HEK293 (cell line): ENCODE measurements around the gene TBRG1.

Source experiments
- CTCF ChIA-PET: fragments of 350-600 bp; formaldehyde crosslinking; extraction: SDS; loops from one replicate; lab custom pipeline; 2021; ENCODE audit warnings: antibody characterized with exemption; lab: Yijun Ruan, JAX
- POLR2A ChIA-PET: fragments of 300-600 bp; formaldehyde crosslinking; extraction: SDS; loops from one replicate; lab custom pipeline; 2020; ENCODE audit warnings: antibody characterized with exemption, inconsistent platforms; lab: Yijun Ruan, JAX
- H3K27ac ChIP-seq: fragments of 200-500 bp; sonication (Bioruptor generic); 2 replicates; pipeline ENCODE4 v1.5.1; 2014; ENCODE audit warnings: low read depth, low read length, control low read depth, inconsistent platforms; ENCODE audit errors: extremely low read depth
- H3K36me3 ChIP-seq, 2 experiments: fragments of 200-500 bp in 1 of 2; sonication (Bioruptor generic) in 1 of 2; 1 replicate in 1 of 2; 2 replicates in 1 of 2; pipeline ENCODE4 v1.5.1; 2014 to 2017; ENCODE audit warnings: inconsistent platforms in 2 of 2, low read length in 2 of 2; ENCODE audit not compliant: control insufficient read depth in 2 of 2, insufficient read depth in 1 of 2
- H3K4me1 ChIP-seq: fragments of 200-500 bp; sonication (Bioruptor generic); 2 replicates; pipeline ENCODE4 v1.5.1; 2014; ENCODE audit warnings: mild to moderate bottlenecking, low read length, inconsistent platforms; ENCODE audit not compliant: control insufficient read depth, insufficient read depth
- H3K4me3 ChIP-seq: 2 replicates; pipeline ENCODE4 v1.5.1; 2011; ENCODE audit warnings: low read depth, mild to moderate bottlenecking, control low read depth, low read length, moderate library complexity
- H3K9me3 ChIP-seq: fragments of 200-500 bp; sonication (Bioruptor generic); 2 replicates; pipeline ENCODE4 v1.5.1; 2014; ENCODE audit warnings: low read depth, low read length, inconsistent platforms; ENCODE audit not compliant: control insufficient read depth, insufficient read depth
- BCL11A ChIP-seq: fragments of 450-650 bp; formaldehyde crosslinking; IDR thresholded peaks from 2 replicates; pipeline ENCODE4 v1.5.1; 2016; ENCODE audit warnings: low read depth, missing biosample characterization, missing genetic modification characterization
- OSR2 ChIP-seq: fragments of 450-650 bp; formaldehyde crosslinking; IDR thresholded peaks from 2 replicates; pipeline ENCODE4 v1.5.1; 2016; ENCODE audit warnings: missing biosample characterization, missing genetic modification characterization
- PRDM4 ChIP-seq: fragments of 450-650 bp; formaldehyde crosslinking; IDR thresholded peaks from 2 replicates; pipeline ENCODE4 v1.5.1; 2017; ENCODE audit warnings: missing biosample characterization, missing genetic modification characterization
- SP3 ChIP-seq: fragments of 450-650 bp; formaldehyde crosslinking; IDR thresholded peaks from 2 replicates; pipeline ENCODE4 v1.5.1; 2016; ENCODE audit warnings: missing biosample characterization, missing genetic modification characterization
- SP7 ChIP-seq: fragments of 450-650 bp; formaldehyde crosslinking; IDR thresholded peaks from 2 replicates; pipeline ENCODE4 v1.5.1; 2016; ENCODE audit warnings: missing biosample characterization, missing genetic modification characterization
- YY1 ChIP-seq: fragments of 450-650 bp; formaldehyde crosslinking; IDR thresholded peaks from 2 replicates; pipeline ENCODE4 v1.5.1; 2018; ENCODE audit warnings: missing biosample characterization, missing genetic modification characterization
- ZBTB20 ChIP-seq: fragments of 450-650 bp; formaldehyde crosslinking; IDR thresholded peaks from 2 replicates; pipeline ENCODE4 v1.5.1; 2016; ENCODE audit warnings: missing biosample characterization, missing genetic modification characterization
- ZNF157 ChIP-seq: fragments of 450-650 bp; formaldehyde crosslinking; IDR thresholded peaks from 2 replicates; pipeline ENCODE4 v1.5.1; 2016; ENCODE audit warnings: missing biosample characterization, missing genetic modification characterization
- ZNF169 ChIP-seq: fragments of 450-650 bp; formaldehyde crosslinking; IDR thresholded peaks from 2 replicates; pipeline ENCODE4 v1.5.1; 2016; ENCODE audit warnings: missing biosample characterization, missing genetic modification characterization
- ZNF174 ChIP-seq: fragments of 450-650 bp; formaldehyde crosslinking; IDR thresholded peaks from 2 replicates; pipeline ENCODE4 v1.5.0; 2017; ENCODE audit warnings: missing biosample characterization, mild to moderate bottlenecking, missing genetic modification characterization
- ZNF221 ChIP-seq: fragments of 450-650 bp; formaldehyde crosslinking; IDR thresholded peaks from 2 replicates; pipeline ENCODE4 v1.5.1; 2017; ENCODE audit warnings: missing biosample characterization, missing genetic modification characterization, borderline replicate concordance
- ZNF26 ChIP-seq: fragments of 450-650 bp; formaldehyde crosslinking; IDR thresholded peaks from 2 replicates; pipeline ENCODE4 v1.5.1; 2016; ENCODE audit warnings: missing biosample characterization, missing genetic modification characterization
- ZNF350 ChIP-seq: fragments of 450-650 bp; formaldehyde crosslinking; IDR thresholded peaks from 2 replicates; pipeline ENCODE4 v1.5.0; 2017; ENCODE audit warnings: missing biosample characterization, mild to moderate bottlenecking, missing genetic modification characterization
- ZNF416 ChIP-seq: fragments of 450-650 bp; formaldehyde crosslinking; IDR thresholded peaks from 2 replicates; pipeline ENCODE4 v1.5.1; 2016; ENCODE audit warnings: missing biosample characterization, missing genetic modification characterization
- ZNF510 ChIP-seq: fragments of 450-650 bp; formaldehyde crosslinking; IDR thresholded peaks from 2 replicates; pipeline ENCODE4 v1.5.1; 2018; ENCODE audit warnings: mild to moderate bottlenecking, missing genetic modification characterization, missing biosample characterization; ENCODE audit not compliant: insufficient replicate concordance
- ZNF549 ChIP-seq: fragments of 450-650 bp; IDR thresholded peaks from 2 replicates; pipeline ENCODE4 v1.5.1; 2018; ENCODE audit warnings: missing biosample characterization, missing genetic modification characterization, mild to moderate bottlenecking, inconsistent platforms, moderate library complexity
- ZNF596 ChIP-seq: fragments of 450-650 bp; IDR thresholded peaks from 2 replicates; pipeline ENCODE4 v1.5.0; 2018; ENCODE audit warnings: missing biosample characterization, mild to moderate bottlenecking, missing genetic modification characterization, moderate library complexity
- ZNF623 ChIP-seq: fragments of 450-650 bp; formaldehyde crosslinking; IDR thresholded peaks from 2 replicates; pipeline ENCODE4 v1.5.1; 2016; ENCODE audit warnings: missing biosample characterization, missing genetic modification characterization
- ZNF658 ChIP-seq: fragments of 450-650 bp; formaldehyde crosslinking; IDR thresholded peaks from 2 replicates; pipeline ENCODE4; 2016; ENCODE audit warnings: missing biosample characterization, missing genetic modification characterization
- ZNF670 ChIP-seq: fragments of 450-650 bp; formaldehyde crosslinking; IDR thresholded peaks from 2 replicates; pipeline ENCODE4 v1.5.1; 2016; ENCODE audit warnings: missing biosample characterization, missing genetic modification characterization, low read depth
- ZNF707 ChIP-seq: fragments of 450-650 bp; formaldehyde crosslinking; IDR thresholded peaks from 2 replicates; pipeline ENCODE4 v1.5.1; 2016; ENCODE audit warnings: missing biosample characterization, missing genetic modification characterization
- ZNF768 ChIP-seq: fragments of 450-650 bp; formaldehyde crosslinking; IDR thresholded peaks from 2 replicates; pipeline ENCODE4 v1.5.1; 2018; ENCODE audit warnings: missing biosample characterization, mild to moderate bottlenecking, missing genetic modification characterization
- ZNF830 ChIP-seq: fragments of 450-650 bp; IDR thresholded peaks from 2 replicates; pipeline ENCODE4 v1.5.0; 2018; ENCODE audit warnings: missing biosample characterization, missing genetic modification characterization, low read depth, mild to moderate bottlenecking, moderate library complexity

The TBRG1 gene

GRCh38 chr11:124658501-124658900 lies 35.8 kb downstream of the TBRG1 start:
- Histone ChIP-seq H3K9me3 (no peaks in the 10 kb centered on the region), H3K4me3 (no peak overlapping the region), H3K4me1 (no peaks in the 10 kb centered on the region), H3K36me3 (no peaks in the 10 kb centered on the region), H3K27ac (no peak overlapping the region)
- TF ChIP-seq ZNF830 (tag by site-specific recombination) = no peak
- TF ChIP-seq ZNF658 = no peak
- no peak for TF ChIP-seq ZNF416 (tag by site-specific recombination)
- no peak for TF ChIP-seq YY1 (tag by site-specific recombination)
- no peak for TF ChIP-seq ZNF768 (tag by site-specific recombination)
- TF ChIP-seq ZNF670 = no peak
- no peak for TF ChIP-seq ZNF221 (tag by site-specific recombination)
- no peak for TF ChIP-seq ZNF549
- TF ChIP-seq ZNF350 = no peak
- TF ChIP-seq ZBTB20 (tag by site-specific recombination) = no peak
- TF ChIP-seq SP3 (tag by site-specific recombination) = no peak
- TF ChIP-seq ZNF174 (tag by site-specific recombination) = no peak
- no peak for TF ChIP-seq BCL11A (tag by site-specific recombination)
- no peak for TF ChIP-seq ZNF707 (tag by site-specific recombination)
- POLR2A ChIA-PET = no interaction called here
- CTCF ChIA-PET = no interaction called here

GRCh38 chr11:124658986-124659385 lies 36.3 kb downstream of the TBRG1 start:
- no peaks in the 10 kb centered on the region for H3K4me1 ChIP-seq
- no peak overlapping the region for H3K27ac ChIP-seq
- H3K9me3 ChIP-seq = no peaks in the 10 kb centered on the region
- no peak overlapping the region for H3K4me3 ChIP-seq
- TF ChIP-seq SP7 = no peak
- TF ChIP-seq PRDM4 (tag by site-specific recombination) = no peak
- no peak for TF ChIP-seq ZNF26 (tag by site-specific recombination)
- TF ChIP-seq ZNF510 (tag by site-specific recombination) = no peak
- TF ChIP-seq ZNF596 (tag by site-specific recombination) = no peak
- no peak for TF ChIP-seq ZBTB20 (tag by site-specific recombination)
- no peak for TF ChIP-seq ZNF169 (tag by site-specific recombination)
- no peak for TF ChIP-seq ZNF157
- TF ChIP-seq OSR2 (tag by site-specific recombination) = no peak
- no peak for TF ChIP-seq ZNF623 (tag by site-specific recombination)
- CTCF ChIA-PET = interaction anchor here (2.1 kb wide), 1 partner anchor 135 kb away, joined by 8 read pairs; no protein-coding TSS in a partner anchor
- POLR2A ChIA-PET = no interaction called here
- no peaks in the 10 kb centered on the region for H3K36me3 ChIP-seq
